Activated CD4-positive, alpha-beta T cell treated with anti-CD3 and anti-CD28 coated beads, Interleukin-2, amount 50 U/mL, for 4 hours (primary cell): ENCODE data around the gene RSU1.

Source experiments
- DNase-seq, 2 experiments: peaks; one replicate each; pipeline ENCODE4 v3.0.0-alpha.2; 2020

Gene RSU1

DNA sequence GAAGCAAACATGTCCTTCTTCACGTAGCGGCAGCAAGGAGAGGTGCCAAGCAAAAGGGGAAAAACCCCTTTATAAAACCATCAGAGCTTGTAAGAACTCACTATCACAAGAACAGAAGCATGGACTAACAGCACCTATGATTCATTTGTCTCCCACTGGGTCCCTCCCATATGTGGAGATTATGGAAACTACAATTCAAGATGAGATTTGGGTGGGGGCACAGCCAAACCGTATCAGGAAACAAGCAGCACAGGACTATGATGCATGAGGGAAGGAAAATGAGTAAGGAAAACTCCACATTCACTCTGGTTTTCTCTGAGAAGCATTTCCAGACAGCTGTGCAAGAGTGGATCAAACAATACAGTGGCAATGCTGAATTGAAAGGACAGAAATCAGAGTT is 81.6 kb downstream of the RSU1 start:
- no peak for DNase-seq

DNA sequence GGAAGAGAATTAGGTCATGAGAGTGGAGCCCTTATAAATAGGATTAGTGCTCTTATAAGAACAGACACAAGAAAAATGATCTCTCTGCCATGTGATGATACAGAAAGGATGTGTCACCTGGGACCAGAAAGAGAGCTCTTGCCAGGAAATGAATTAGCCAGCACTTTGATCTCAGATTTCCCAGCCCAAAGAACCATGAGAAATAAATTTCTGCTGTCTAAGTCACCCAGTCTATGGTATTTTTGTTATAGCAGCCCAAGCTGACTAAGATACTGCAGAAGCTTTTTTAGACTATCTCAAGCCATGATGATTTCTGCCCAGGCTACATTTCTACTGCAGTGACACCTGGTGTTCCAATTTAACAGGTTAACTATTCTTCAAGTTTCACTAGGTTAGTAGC is 84.8 kb downstream of the RSU1 start:
- no peak for DNase-seq

DNA sequence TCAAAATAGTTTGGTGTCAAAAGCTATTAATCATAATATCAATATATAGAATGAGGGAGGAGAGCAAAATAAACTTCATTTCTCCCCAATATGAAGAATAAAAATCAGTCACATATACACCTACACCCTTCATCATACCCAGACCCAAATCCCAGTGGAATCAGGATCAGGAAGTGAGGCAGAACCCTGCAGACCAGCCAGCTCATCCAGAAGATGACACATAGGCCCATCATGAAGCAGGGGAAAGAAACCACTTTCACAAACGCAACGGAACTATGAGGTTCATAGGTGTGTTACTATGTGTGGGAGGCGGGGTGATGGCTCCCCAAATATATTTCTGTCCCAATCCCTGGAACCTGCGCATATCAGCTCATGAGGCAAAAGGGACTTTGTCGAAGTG is 89.0 kb downstream of the RSU1 start:
- no peak for DNase-seq

DNA sequence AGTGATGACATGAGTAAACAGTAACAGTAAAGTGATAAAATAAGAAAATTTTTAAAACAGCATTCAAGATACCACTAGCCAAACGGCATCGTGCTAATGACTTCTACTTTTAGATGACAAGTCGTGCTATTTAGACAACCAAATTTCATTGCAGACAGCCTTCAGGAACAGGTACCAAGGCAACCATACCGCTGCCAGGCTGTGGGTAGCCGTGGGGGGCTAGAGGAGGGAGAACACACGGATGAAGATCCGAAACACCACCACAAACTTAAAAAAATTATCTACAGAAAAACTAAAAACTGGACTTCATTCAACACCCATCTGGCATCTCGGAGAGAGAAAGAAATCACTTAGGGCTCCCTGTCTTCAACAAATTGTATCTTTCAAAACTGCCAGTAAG is 89.6 kb downstream of the RSU1 start:
- no peak for DNase-seq

DNA sequence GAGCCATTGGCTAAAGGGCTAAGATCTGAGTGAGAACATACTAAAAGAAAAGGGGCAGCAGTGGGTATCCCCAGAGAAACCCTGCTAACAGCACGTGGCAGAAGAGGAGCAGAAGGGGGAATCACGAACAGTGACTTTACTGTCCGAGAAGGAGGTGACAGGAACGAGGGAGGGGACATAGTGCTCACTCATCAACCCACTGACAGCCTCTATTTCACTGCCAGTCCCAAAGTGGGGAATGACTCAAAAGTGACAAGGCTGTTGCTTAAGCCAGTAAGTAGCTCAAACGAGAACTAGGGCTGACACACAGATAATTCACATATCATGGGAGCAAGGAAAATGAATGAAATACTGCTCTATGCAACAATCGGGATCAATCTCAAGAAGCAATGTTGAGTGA is 92.7 kb downstream of the RSU1 start:
- no peak for DNase-seq

DNA sequence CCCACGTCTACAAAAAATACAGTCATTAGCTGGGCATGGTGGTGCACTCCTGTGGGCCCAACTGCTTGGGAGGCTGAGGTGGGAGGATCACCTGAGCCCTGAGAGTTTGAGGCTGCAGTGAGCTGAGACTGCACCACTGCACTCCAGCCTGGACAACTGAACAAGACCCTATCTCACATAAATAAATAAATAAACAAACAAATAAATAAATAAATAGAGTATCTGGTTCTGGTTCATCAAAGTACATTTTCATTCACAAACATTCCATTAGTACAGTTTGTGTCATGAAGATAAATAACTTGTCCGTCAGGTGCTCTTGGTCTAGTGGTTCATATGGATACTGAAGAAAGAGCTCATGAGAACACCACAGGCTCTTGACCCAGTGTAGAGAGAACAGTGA is 96.4 kb downstream of the RSU1 start:
- no peak for DNase-seq

DNA sequence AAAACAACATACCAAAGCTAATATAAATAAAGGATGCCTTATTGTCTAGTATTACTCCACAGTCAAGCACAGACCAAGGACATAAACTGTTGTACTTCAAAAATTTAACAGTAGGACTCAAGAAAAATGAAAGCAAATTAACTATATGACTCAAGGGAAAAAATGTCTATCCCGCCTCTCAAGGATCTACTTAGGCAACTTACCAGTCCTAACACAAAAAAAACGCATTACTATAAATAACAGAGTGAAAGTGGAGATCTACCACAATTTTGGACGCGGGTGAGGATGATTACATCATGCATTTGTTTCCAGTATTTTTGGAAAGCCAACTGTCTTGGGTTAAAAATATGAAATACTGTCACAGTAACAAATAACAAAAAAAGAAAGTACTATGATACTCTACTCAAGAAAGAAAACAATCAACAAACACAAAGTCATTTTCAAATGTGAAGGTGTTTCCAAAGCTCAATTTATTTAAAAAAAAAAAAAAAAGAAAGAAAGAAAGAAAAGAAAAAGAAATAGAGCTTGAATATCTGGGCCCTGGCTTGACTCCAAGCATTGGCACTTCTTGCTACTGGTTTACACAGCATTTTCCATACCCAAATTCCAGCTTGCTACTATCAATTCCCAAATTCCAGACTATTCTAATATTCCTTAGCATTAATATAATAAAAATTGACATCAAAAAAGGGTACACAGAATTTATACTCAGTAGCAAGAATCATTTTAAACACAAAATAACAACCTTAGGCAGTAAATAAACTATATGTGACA is 99.4 kb downstream of the RSU1 start:
- no peak for DNase-seq

DNA sequence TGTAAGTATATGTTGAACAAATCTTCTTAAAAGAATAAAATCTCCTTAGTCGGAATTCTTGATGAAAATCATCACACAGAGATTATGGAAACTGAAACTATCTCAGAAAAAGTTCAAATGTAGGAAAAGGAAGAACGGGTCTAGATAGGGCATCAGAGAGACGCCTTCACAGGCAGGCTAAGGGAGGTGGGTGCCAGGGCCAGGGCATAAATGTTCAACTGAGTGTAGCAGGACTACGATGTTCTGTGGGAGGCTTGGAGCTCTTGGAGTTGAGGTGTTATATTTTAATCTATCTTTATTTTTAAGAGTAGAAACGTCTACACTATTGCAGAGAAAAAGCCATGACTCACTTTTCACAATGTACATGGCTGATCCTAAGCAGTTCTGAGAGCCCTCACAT is 101.2 kb downstream of the RSU1 start:
- DNase-seq = no peak

DNA sequence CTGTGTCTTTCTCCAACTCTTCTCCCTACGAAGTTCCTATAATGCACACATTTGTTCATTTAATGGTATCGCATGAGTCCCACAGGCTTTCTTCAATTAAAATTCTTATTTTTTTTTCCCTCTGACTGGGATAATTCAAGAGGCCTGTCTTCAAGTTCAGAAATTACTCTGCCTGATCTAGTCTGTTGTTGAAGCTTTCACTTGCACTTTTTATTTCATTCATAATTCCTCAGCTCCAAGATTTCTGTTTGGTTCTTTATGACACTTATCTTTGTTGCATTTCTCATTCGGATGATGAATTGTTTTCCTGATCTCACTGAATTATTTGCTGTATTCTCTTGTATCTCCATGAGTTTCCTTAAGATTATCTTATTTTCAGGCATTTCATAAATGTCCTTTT is 103.9 kb downstream of the RSU1 start:
- DNase-seq = no peak

DNA sequence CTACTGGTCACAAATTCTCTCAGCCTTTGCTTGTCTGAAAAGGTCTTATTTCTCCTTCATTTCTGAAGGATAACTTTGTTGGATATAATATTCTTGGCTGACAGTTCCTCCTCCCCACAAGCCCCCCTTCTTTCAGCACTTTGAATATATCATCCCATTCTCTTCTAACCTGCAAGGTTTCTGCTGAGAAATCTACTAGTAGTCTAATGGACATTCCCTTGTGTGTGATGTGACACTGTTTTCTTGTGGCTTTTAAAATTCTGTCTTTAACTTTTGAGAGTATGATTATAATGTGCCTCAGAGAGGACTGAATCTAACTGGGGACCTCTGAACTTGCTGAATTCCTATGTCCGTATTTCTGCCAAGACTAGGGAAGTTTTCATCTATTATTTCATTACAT is 104.3 kb downstream of the RSU1 start:
- no peak for DNase-seq

DNA sequence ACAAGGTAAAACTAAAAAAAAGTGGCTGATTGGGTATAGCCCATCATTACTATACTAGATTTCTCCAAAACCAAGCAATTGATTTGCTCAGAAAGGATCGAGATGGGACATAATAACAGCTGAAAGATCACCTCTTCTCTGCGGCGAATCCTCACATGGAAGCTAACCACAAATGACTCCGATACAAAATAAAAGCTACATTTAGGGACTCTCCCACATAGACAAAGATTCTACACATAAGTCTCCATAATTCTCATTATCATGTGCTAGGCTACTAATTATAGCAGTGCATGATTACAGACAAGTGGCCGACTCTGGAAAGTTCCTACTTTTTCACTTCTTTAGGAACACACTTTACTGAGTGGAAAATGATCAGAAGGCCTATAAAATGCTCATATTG is 116.9 kb downstream of the RSU1 start:
- no peak for DNase-seq

DNA sequence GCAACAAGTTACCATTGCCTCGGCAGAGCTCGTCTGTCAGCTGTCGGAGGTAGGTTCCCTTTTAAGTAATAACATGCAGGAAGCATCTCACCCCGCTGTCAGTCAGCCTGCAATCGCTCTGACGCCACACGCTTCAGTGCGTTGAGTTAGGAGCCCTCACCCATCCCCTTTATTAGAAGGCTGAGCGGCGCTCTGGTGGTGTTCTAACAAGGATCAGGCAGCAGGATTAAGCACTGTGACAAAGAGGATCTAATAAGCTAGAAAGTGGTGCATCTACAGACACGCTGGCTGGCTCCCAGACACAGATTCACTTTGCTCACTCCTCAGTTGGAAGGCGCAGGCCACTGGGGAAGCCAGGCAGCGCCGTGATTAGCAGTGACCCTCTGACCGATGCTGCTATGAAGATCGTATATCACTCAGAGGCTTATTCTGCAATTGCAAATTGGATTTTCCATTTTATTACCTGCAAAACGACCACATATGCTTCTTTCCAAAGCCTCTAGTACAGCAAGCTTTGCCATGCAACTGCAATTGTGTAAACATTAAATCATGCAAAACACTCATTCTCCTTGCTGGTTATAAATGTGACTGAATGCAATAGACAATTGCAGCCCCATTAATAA is 117.7 kb downstream of the RSU1 start:
- DNase-seq = no peak

DNA sequence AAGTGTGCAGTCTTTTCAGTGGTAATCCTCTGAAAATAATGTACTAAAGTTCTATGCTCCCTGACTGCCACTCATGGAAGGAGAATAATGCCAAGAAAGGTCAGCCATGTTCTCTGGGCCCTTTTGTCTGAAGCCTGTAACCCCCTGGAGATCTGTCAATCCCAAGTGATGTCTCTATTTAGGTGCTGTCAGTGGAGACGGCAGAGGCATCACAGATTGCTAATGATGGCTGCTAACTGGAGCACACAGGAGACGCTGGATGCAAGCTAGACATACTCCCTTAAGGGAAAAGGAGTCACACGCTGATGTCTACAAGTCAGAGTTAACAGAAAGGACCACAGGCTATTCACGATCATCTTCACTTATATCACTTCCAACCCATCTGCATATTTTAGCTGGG is 118.8 kb downstream of the RSU1 start:
- DNase-seq = no peak

DNA sequence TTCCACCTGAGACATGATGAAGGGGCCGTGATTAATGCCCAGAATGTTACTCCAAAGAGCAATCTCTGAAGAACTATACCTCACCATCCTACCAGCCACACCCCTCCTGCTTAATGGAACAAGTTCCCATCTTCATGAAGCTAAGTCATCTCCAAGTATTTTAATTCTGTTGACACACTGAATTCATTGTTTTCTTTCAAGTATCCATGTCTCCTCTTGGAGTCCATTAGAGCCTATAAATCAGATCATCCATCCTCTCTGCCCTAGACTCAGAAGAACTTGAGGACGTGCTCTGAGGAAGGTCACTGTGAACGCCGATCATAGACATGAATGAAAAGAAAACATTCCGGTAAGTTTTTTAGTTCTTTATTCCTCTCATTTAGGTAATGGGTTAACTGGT is 126.8 kb downstream of the RSU1 start:
- DNase-seq = no peak

DNA sequence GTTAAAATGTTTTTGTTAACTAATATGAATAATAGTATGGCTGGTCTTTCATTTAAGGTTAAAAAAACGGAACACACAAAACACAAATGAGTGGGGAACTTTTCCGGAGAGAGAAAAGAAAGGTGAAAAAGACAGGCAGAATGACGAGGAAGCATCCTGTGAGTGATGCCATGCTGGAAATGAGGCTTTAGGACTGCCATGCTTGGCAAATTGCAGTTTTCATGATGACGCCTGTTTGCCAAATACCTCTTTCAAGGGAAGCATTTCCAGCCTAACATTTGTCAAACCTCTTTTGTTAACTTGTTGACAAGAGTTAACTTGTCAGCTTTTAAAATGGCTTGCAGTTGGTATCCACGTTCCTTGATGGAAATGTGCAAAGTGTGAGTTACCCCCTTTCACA is 127.5 kb downstream of the RSU1 start:
- DNase-seq = no peak

DNA sequence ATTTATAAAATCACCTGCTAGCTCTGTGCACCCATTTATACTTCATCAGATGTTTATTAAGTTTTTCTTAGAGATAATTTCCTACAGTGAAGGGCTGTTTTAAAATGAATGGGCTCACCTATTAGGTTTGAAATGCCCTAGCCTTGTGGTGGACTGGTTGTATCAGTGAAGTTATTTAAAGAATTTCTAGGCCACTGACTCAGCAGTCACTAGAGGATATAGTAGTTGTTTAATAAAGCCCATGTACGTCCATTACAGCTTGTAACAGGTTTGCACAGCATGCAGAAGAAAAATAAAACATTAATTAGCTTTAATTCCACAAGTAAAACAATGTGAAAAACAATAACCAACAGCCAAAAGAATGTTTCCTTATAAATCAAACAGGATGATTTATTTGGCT is 128.0 kb downstream of the RSU1 start:
- DNase-seq = no peak

DNA sequence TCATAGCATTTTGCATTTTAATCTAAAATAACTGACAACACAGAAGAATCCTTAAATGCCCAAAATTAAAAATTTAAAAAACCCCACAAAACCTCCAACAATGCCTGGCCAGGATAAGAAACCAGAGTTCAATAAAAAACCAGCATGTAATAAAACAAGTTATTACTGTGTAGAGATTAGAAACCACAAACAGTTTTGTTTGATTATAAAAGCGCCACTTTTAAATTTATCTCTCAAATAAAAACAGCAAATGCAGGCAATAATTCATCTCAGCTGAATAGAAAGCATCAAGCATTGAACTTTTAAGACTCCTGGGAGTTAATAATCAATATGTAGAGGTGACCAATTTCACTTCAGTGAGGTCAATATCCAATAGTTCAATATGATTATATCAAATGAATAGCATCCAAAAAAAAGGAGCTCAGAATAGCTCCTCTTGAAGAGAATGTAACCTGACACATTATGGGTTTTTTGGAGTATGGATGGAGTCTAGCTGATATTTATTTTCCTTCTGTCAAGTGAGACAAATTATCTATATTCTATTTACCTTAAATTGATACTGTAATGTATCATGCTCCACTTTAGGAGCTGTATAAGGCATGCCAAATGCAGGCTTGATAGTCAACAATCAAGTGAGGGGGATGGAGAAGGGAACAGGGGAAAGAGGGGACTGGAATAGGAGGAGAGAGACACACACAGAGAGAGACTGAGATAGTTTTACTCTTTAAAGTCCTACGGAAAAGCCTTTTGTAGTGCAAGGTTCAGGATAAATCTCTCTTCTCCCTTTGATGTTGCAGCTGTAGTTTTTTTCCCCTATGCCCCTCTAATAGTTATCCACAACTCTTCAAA is 130.9 kb downstream of the RSU1 start:
- no peak for DNase-seq

DNA sequence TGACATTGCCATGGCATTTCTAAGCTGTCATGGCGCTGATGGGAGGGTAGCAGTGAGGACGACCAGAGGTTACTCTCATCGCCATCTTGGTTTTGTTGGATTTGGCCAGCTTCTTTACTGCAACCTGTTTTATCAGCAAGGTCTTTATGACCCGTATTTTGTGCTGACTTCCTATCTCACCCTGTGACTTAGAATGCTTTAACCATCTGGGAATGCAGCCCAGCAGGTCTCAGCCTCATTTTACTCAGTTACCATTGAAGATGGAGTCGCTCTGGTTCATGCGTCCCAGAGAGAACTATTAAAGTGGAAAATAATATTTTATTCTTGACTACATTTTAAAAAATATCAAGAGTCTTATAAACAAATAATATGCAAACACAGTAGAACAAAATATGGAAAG is 131.7 kb downstream of the RSU1 start:
- no peak for DNase-seq

DNA sequence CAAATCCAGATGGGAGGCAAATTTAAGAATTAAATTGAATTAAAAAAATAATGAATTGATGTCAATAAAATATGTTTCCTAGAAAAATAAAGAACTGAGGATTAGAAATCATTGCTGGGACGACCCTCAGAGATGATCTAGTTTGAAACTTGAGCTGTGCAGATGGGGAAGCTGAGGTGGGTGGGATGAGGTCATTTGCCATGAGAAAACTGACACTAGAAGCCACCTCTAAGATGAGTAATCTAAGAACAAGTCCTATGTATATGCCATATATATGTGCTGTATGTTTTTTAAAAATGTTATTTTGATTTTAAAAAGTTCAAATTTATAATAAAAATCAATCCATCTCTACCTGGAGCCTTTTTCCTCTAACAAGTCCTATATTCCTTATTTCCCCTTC is 135.7 kb downstream of the RSU1 start:
- no peak for DNase-seq

DNA sequence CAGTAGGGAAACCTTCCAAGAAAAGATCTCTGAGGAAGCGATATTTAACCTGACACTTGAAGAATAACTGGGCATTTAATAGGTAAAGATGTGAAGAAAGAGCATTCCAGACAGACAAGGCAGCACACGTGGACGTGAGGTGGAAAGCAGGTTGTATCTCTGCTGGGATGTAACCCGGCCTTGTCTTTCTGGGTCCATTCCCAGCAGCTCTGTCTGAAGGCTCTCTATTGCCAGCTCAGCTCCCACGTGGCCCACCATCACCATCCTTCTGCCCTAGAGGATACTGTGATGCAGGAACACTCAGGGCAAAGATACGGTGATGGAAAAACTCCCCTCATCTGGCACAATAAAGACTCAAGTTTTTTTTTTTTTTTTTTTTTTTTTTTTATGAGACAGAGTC is 137.7 kb downstream of the RSU1 start:
- DNase-seq = no peak

DNA sequence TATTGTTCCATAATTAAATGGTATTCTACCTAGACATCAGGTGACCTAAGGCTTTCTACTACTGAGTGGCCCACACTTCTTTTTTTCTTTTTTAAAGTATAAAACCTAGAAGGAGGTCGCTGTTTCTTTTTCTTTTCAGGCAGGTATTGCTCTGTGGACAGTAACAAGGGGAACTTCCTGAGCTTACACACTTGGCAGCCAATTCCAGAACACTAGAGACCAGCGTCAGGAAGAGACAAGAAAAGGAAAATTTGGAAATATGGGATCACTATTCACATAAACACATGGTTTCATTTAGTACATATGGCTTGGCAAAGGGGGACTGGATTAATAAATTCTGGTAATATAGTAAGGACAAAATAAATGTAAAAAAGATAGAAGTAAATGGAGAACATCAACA is 141.9 kb downstream of the RSU1 start:
- DNase-seq = no peak

DNA sequence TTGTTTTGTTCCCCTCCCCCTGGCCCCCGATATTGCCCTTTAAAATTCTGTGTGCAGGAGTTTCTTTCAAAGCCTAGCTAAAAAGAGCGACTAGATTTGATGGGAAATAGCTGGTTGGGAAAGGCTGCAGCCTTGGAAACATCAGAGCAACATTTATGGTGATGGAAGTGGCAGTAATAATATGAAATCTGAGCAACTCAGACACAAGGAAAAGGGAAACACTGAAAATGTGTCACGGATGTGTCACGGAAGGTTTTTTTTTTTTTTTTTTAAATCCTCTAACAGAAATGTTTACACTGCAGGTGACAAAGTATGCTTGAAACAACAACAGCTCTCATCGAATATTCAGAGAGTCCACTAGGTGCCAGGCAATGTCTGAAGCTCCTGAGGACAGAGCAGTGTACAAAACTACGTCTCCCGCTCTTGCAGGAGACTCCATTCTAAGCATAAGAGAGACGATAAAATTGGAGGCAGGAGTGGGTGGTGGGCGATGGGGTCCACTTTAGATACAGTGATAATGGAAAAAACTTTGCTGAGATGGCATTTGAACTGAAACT is 143.0 kb downstream of the RSU1 start:
- no peak for DNase-seq

DNA sequence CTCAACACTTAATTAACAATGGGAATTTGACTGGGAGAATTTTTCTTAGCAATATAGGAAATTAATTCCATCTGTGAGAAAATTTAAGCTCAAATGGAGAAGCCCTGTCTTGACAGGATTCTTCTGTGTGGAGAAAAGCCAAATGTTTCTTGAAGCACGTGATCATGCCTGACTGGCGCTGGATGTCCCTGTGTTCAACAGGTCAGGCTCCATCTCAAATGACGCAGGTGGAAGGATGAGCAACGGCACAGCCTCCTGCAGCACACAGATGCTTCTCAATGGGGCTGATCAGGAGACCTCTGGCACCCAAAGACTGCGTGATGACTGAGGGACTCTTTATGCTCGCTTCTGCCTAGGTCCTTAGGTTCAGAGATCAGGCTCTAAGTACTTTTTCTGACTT is 143.8 kb downstream of the RSU1 start:
- DNase-seq = no peak

DNA sequence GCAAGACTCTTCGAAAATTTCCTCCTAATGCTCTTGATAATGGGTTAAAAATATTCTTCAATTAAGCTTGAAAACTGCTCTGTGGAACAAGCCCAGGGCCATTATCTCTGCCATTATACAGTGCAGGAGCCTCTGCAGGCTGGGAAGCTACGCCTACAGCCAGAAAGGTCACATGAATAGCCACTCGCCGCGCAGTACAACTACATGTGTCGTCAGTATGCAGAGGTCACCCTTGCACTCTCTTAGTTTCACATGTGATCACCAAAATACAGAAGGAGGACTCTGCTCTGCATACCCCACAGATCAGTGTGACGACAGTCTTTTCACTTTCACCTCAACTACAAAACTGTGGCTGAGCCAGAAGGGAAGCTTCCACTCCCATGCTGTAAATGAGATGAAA is 153.8 kb downstream of the RSU1 start:
- DNase-seq = no peak
